ENCODE measurements around the gene CFAP73.
A peak's percentile ranks its signal among the peaks of the same experiment; 100 is the strongest.

Gene CFAP73

GRCh38 chr12:113207613-113208040 lies 58.1 kb downstream of the CFAP73 start:
- FAIRE-seq = no peak

GRCh38 chr12:113208041-113208934 lies 58.8 kb downstream of the CFAP73 start:
- peak; percentile 72 for DNase-seq (ENCODE audit: insufficient read length, low spot score)
- peak; percentile 99 for FAIRE-seq

More at GRCh38 chr12:113207613-113208040, 58.1 kb downstream of the CFAP73 start:
- no peak for DNase-seq (ENCODE audit: insufficient read length, low spot score)

Measured in GM19239 (cell line).